WTC11 (cell line): ENCODE results near the gene DTL. TPM values are rescaled to one million over a fixed set of nuclear protein-coding genes. Genes with fewer than 3 reads are reported as not detected.

Source experiments
- ATAC-seq: fragments of 200-7000 bp; cut with Tn5 transposase; 2 replicates; pipeline ENCODE4 v1.10.0; 2021; ENCODE audit warnings: mild to moderate bottlenecking, moderate library complexity
- CTCF ChIA-PET: fragments of 300-600 bp; sonication (Branson Sonifier 250); formaldehyde crosslinking; loops from one replicate; lab custom pipeline; 2021; ENCODE audit warnings: antibody characterized with exemption; lab: Charles Lee
- POLR2A ChIA-PET: fragments of 350-600 bp; sonication (Branson Sonifier 250); formaldehyde crosslinking; loops from one replicate; lab custom pipeline; 2021; ENCODE audit warnings: antibody characterized with exemption; lab: Charles Lee
- DNase-seq: peaks from one replicate; pipeline ENCODE4 v3.0.0; 2021; ENCODE audit warnings: low spot score
- H3K27ac Mint-ChIP-seq: 2 replicates; pipeline ENCODE4 v1.8.0; 2021; ENCODE audit warnings: mixed read lengths
- H3K27me3 Mint-ChIP-seq: 2 replicates; pipeline ENCODE4 v1.8.0; 2021; ENCODE audit warnings: low read depth, mild to moderate bottlenecking, moderate library complexity, mixed read lengths
- H3K36me3 Mint-ChIP-seq: 2 replicates; pipeline ENCODE4 v1.8.0; 2021; ENCODE audit warnings: mixed read lengths
- H3K4me1 Mint-ChIP-seq: 2 replicates; pipeline ENCODE4 v1.8.0; 2022; ENCODE audit warnings: mixed read lengths
- H3K4me3 Mint-ChIP-seq: 2 replicates; pipeline ENCODE4 v1.8.0; 2021; ENCODE audit warnings: mild to moderate bottlenecking, moderate library complexity, mixed read lengths
- H3K9me3 Mint-ChIP-seq: 2 replicates; pipeline ENCODE4 v1.8.0; 2021; ENCODE audit warnings: mixed read lengths
- AR ChIP-seq: fragments of 250-450 bp; sonication (Bioruptor Pico); IDR thresholded peaks from 2 replicates; pipeline ENCODE4 v1.9.0; 2021; ENCODE audit warnings: mild to moderate bottlenecking
- ATF2 ChIP-seq: sonication (generic); formaldehyde crosslinking; IDR thresholded peaks from 2 replicates; pipeline ENCODE4 v1.8.1; 2022; ENCODE audit warnings: low read depth, missing genetic modification reagents, borderline replicate concordance
- CREB1 ChIP-seq: sonication (generic); formaldehyde crosslinking; IDR thresholded peaks from 2 replicates; pipeline ENCODE4 v1.8.0; 2023; ENCODE audit warnings: mild to moderate bottlenecking, missing genetic modification reagents
- FOXJ3 ChIP-seq: sonication (generic); formaldehyde crosslinking; IDR thresholded peaks from 2 replicates; pipeline ENCODE4 v1.9.0; 2021; ENCODE audit warnings: missing genetic modification reagents, mild to moderate bottlenecking, borderline replicate concordance
- GTF2I ChIP-seq: fragments of 250-450 bp; sonication (Bioruptor Pico); conservative IDR thresholded peaks from 2 replicates; pipeline ENCODE4 v1.4.0; 2021; ENCODE audit warnings: mild to moderate bottlenecking
- HMGA2 ChIP-seq: fragments of 250-450 bp; sonication (Bioruptor Pico); IDR thresholded peaks from 2 replicates; pipeline ENCODE4 v1.4.0; 2021; ENCODE audit warnings: mild to moderate bottlenecking, moderate library complexity
- HMGXB4 ChIP-seq: sonication (generic); formaldehyde crosslinking; IDR thresholded peaks from 2 replicates; pipeline ENCODE4 v1.8.1; 2023; ENCODE audit warnings: mild to moderate bottlenecking, moderate library complexity, missing genetic modification reagents
- MLX ChIP-seq: sonication (generic); formaldehyde crosslinking; IDR thresholded peaks from 2 replicates; pipeline ENCODE4 v1.8.1; 2023; ENCODE audit warnings: mild to moderate bottlenecking, missing genetic modification reagents, moderate library complexity
- MYBL2 ChIP-seq: sonication (generic); formaldehyde crosslinking; IDR thresholded peaks from 2 replicates; pipeline ENCODE4 v1.8.1; 2023; ENCODE audit warnings: mild to moderate bottlenecking, moderate library complexity, missing genetic modification reagents
- NFATC4 ChIP-seq: fragments of 250-450 bp; sonication (Bioruptor Pico); IDR thresholded peaks from 2 replicates; pipeline ENCODE4 v1.9.0; 2021; ENCODE audit warnings: mild to moderate bottlenecking
- SP1 ChIP-seq: sonication (generic); formaldehyde crosslinking; conservative IDR thresholded peaks from 2 replicates; pipeline ENCODE4 v1.8.1; 2022; ENCODE audit warnings: missing genetic modification reagents
- ZMAT4 ChIP-seq: fragments of 250-450 bp; sonication (Bioruptor Pico); IDR thresholded peaks from 2 replicates; pipeline ENCODE4 v1.9.0; 2021; ENCODE audit warnings: mild to moderate bottlenecking
- ZNF121 ChIP-seq: sonication (generic); formaldehyde crosslinking; IDR thresholded peaks from 2 replicates; pipeline ENCODE4 v1.8.0; 2023; ENCODE audit warnings: missing genetic modification reagents
- ZNF138 ChIP-seq: sonication (generic); formaldehyde crosslinking; conservative IDR thresholded peaks from 2 replicates; pipeline ENCODE4 v1.8.1; 2022; ENCODE audit warnings: mild to moderate bottlenecking, moderate library complexity, missing genetic modification reagents
- ZNF219 ChIP-seq: sonication (generic); formaldehyde crosslinking; IDR thresholded peaks from 2 replicates; pipeline ENCODE4 v1.8.0; 2023; ENCODE audit warnings: missing genetic modification reagents, mild to moderate bottlenecking, borderline replicate concordance
- ZNF232 ChIP-seq: sonication (generic); formaldehyde crosslinking; IDR thresholded peaks from 2 replicates; pipeline ENCODE4 v1.8.0; 2022; ENCODE audit warnings: mild to moderate bottlenecking, missing genetic modification reagents
- ZNF317 ChIP-seq: sonication (generic); formaldehyde crosslinking; IDR thresholded peaks from 2 replicates; pipeline ENCODE4 v1.8.1; 2023; ENCODE audit warnings: low read depth, mild to moderate bottlenecking, moderate library complexity, missing genetic modification reagents, borderline replicate concordance
- total RNA-seq: library from RNA; stranded (reverse); gene quantifications from 3 replicates; pipeline ENCODE4 v1.2.3, GENCODE V29; 2021
- TF ChIP-seq, protein P1 (sequence below): sonication (generic); formaldehyde crosslinking; conservative IDR thresholded peaks from 2 replicates; pipeline ENCODE4 v1.8.1; 2023; ENCODE audit warnings: mild to moderate bottlenecking, low read depth, missing genetic modification reagents, moderate library complexity
- TF ChIP-seq, protein P2 (sequence below): sonication (generic); formaldehyde crosslinking; IDR thresholded peaks from 2 replicates; pipeline ENCODE4 v1.8.0; 2023; ENCODE audit warnings: missing genetic modification reagents
- TF ChIP-seq, protein P3 (sequence below): fragments of 250-450 bp; sonication (Bioruptor Pico); IDR thresholded peaks from 2 replicates; pipeline ENCODE4 v1.9.0; 2021; ENCODE audit warnings: moderate library complexity, mild to moderate bottlenecking, inconsistent platforms, borderline replicate concordance

The DTL gene
- total RNA-seq, 1 experiment from 2014 or later, result 52.3 TPM

- no peak for TF ChIP-seq MYBL2
- TF ChIP-seq CREB1 (CRISPR knock-in tag), result no peak
- no peak for TF ChIP-seq SP1
- TF ChIP-seq, all 79 proteins: peak for 0
- Mint-ChIP-seq H3K9me3 (no peaks in the 10 kb centered on the region), H3K4me3 (no peak overlapping the region), H3K27ac (no peak overlapping the region), H3K27me3 (no peaks in the 10 kb centered on the region), H3K36me3 (no peaks in the 10 kb centered on the region), H3K4me1 (peaks cover 36% of the 10 kb centered on the region)
- ChIA-PET POLR2A (no interaction called here), CTCF (interaction anchor here (0.9 to 1.2 kb wide), 2 partner anchors 13 to 184 kb away, joined by 3 read pairs; no protein-coding TSS in a partner anchor)
- ATAC-seq (no peak), DNase-seq (no peak)
Observed at GRCh38 chr1:212109728-212110127, 74.2 kb downstream of the DTL start.

DNA sequence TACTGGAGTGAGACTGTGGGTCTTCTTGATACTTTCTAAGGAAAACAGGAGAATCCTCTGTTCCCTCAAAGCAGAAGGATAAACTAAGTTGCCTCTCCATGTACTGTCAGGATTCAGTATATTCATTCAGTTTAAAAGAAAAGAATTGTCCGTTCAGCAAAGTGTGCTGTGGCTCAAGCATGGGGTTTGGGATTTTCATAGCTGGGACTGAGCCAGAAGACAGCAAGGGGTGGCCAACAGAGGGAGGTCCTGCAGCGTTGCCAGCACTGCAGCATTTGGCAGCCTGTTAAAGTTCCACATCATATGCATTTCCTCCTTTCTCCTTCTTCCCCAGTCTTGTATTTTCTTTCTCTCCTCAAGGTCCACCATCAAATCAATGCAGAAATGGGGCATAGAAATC, 75.1 kb downstream of the DTL start:
- ChIA-PET CTCF (interaction anchor here (0.6 to 1.2 kb wide), 5 partner anchors 13 to 345 kb away, joined by 3 to 5 read pairs (median 3); partner anchors contain the start of genes DTL and INTS7), POLR2A (interaction anchor here (0.5 kb wide), 1 partner anchor 204 kb away, joined by 3 read pairs; no protein-coding TSS in a partner anchor)
- peaks cover 29% of the 10 kb centered on the region for H3K4me1 Mint-ChIP-seq
- no peak for DNase-seq
- H3K27ac Mint-ChIP-seq, result no peak overlapping the region
- H3K27me3 Mint-ChIP-seq, result no peaks in the 10 kb centered on the region
- H3K4me3 Mint-ChIP-seq, result no peak overlapping the region
- no peaks in the 10 kb centered on the region for H3K9me3 Mint-ChIP-seq
- no peak for ATAC-seq
- no peaks in the 10 kb centered on the region for H3K36me3 Mint-ChIP-seq
- TF ChIP-seq ZNF121 (no peak), HMGA2 (CRISPR knock-in tag) (no peak), HMGXB4 (CRISPR knock-in tag) (no peak)

- ATAC-seq (no peak), DNase-seq (no peak)
- Mint-ChIP-seq H3K27me3 (no peaks in the 10 kb centered on the region), H3K4me3 (no peak overlapping the region), H3K27ac (no peak overlapping the region), H3K4me1 (peaks cover 21% of the 10 kb centered on the region), H3K36me3 (no peaks in the 10 kb centered on the region), H3K9me3 (no peaks in the 10 kb centered on the region)
- CTCF ChIA-PET, result interaction anchor here (1.1 kb wide), 2 partner anchors 76 to 344 kb away, joined by 3 to 5 read pairs; partner anchors contain the start of genes DTL and INTS7
- POLR2A ChIA-PET, result no interaction called here
- TF ChIP-seq NFATC4 (CRISPR knock-in tag) (no peak), ZNF232 (no peak), ZNF219 (CRISPR knock-in tag) (no peak), AR (CRISPR knock-in tag) (no peak), FOXJ3 (CRISPR knock-in tag) (no peak), ZNF138 (no peak), MLX (CRISPR knock-in tag) (no peak), ATF2 (no peak), GTF2I (CRISPR knock-in tag) (no peak), ZMAT4 (no peak), ZNF317 (CRISPR knock-in tag) (no peak)
- TF ChIP-seq, protein P1, sequence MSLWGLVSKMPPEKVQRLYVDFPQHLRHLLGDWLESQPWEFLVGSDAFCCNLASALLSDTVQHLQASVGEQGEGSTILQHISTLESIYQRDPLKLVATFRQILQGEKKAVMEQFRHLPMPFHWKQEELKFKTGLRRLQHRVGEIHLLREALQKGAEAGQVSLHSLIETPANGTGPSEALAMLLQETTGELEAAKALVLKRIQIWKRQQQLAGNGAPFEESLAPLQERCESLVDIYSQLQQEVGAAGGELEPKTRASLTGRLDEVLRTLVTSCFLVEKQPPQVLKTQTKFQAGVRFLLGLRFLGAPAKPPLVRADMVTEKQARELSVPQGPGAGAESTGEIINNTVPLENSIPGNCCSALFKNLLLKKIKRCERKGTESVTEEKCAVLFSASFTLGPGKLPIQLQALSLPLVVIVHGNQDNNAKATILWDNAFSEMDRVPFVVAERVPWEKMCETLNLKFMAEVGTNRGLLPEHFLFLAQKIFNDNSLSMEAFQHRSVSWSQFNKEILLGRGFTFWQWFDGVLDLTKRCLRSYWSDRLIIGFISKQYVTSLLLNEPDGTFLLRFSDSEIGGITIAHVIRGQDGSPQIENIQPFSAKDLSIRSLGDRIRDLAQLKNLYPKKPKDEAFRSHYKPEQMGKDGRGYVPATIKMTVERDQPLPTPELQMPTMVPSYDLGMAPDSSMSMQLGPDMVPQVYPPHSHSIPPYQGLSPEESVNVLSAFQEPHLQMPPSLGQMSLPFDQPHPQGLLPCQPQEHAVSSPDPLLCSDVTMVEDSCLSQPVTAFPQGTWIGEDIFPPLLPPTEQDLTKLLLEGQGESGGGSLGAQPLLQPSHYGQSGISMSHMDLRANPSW, result no peak
- TF ChIP-seq, protein P2, sequence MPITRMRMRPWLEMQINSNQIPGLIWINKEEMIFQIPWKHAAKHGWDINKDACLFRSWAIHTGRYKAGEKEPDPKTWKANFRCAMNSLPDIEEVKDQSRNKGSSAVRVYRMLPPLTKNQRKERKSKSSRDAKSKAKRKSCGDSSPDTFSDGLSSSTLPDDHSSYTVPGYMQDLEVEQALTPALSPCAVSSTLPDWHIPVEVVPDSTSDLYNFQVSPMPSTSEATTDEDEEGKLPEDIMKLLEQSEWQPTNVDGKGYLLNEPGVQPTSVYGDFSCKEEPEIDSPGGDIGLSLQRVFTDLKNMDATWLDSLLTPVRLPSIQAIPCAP (CRISPR knock-in tag), result no peak
- TF ChIP-seq, protein P3, sequence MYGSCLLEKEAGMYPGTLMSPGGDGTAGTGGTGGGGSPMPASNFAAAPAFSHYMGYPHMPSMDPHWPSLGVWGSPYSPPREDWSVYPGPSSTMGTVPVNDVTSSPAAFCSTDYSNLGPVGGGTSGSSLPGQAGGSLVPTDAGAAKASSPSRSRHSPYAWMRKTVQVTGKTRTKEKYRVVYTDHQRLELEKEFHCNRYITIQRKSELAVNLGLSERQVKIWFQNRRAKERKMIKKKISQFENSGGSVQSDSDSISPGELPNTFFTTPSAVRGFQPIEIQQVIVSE, result no peak
Observed at GRCh38 chr1:212111536-212111935, 76.0 kb downstream of the DTL start.
